Measurements from ENCODE around the gene RHOT2.

- no peak for TF ChIP-seq CHD2 (IDR thresholded peaks at IDR 0.05; ENCODE audit: borderline replicate concordance, low read depth, low read length)
- no peak for TF ChIP-seq CBX5 (IDR thresholded peaks at IDR 0.05; ENCODE audit: low read depth)
- TF ChIP-seq CTCF (IDR thresholded peaks at IDR 0.05 in 2 of 3, conservative IDR thresholded peaks at IDR 0.05 in 1 of 3; ENCODE audit: control insufficient read depth in 2 of 3, extremely low read depth in 1 of 3, insufficient read depth in 1 of 3, low read depth in 3 of 3, low read length in 3 of 3), result no peak
- TF ChIP-seq ELK1 (IDR thresholded peaks at IDR 0.05; ENCODE audit: low read depth, low read length), result no peak
- TF ChIP-seq ZNF24 (IDR thresholded peaks at IDR 0.05), result no peak
- TF ChIP-seq USF1 (IDR thresholded peaks at IDR 0.05; ENCODE audit: borderline replicate concordance, extremely low read length, insufficient read depth, low read depth, low read length), result no peak
- no peak for TF ChIP-seq KDM1A (IDR thresholded peaks at IDR 0.05; ENCODE audit: borderline replicate concordance)
Observed at GRCh38 chr16:706189-707061, 38.5 kb downstream of the RHOT2 start.

Data from GM12878 (cell line).